ENCODE data around the gene FLOT1. TPM values are rescaled to one million over a fixed set of nuclear protein-coding genes. Genes with fewer than 3 reads are reported as not detected.

Gene FLOT1
- total and polyA plus RNA-seq, 9 of the 15 experiments (the other 6 are each of a cell fraction or from before 2014, with no cell fraction given): 11.7 to 149 (median 118) TPM

DNA sequence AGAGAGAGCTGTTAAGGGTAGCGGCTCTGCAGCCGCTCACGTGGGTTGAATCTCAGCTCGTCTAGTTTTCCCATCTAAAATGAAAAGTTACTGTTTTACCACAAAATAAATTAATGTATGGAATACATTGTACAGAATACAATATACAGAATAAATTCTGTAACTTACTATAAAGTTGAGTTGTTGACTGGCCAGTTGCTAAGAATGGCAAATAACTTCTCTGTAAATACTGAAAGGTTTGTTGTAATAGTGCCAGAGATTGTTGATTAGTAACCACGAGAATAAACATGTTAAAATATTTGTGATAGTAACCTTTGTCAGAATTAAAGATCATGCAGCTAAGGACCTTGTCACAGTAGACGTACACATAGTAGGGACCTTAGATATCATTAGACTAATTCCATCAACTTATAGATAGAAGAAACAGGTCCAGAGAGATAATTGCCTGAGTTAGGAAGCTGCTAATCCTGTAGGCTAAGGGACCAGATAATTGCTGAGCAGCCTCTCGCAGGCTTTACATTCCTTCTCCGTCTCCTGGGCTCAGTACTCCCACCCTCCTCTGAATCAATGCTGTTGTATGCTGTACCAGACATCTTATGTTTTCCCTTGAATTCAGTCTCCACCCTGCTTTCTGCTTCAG is 51.2 kb downstream of the FLOT1 start (continued):
- TF ChIP-seq HBP1 (CRISPR knock-in tag; IDR thresholded peaks at IDR 0.05) (no peak), YBX1 (IDR thresholded peaks at IDR 0.05) (no peak), MCM2 (IDR thresholded peaks at IDR 0.05; ENCODE audit: low read depth) (no peak), ELK3 (CRISPR knock-in tag; IDR thresholded peaks at IDR 0.05) (no peak), ZNF143 (CRISPR knock-in tag; IDR thresholded peaks at IDR 0.05) (no peak), TARDBP (IDR thresholded peaks at IDR 0.05) (no peak), KLF10 (CRISPR knock-in tag; IDR thresholded peaks at IDR 0.05) (no peak), SPI1 (IDR thresholded peaks at IDR 0.05; ENCODE audit: borderline replicate concordance, low read depth, low read length) (no peak), U2AF2 (optimal IDR thresholded peaks at IDR 0.05; ENCODE audit: low read depth, low read length) (no peak), MNT (conservative IDR thresholded peaks at IDR 0.05) (no peak), ZNF609 (CRISPR knock-in tag; IDR thresholded peaks at IDR 0.05; ENCODE audit: borderline replicate concordance) (no peak), TSC22D4 (tag; IDR thresholded peaks at IDR 0.05) (no peak), ZNF232 (CRISPR knock-in tag; IDR thresholded peaks at IDR 0.05) (no peak), GATA2 (CRISPR knock-in tag; IDR thresholded peaks at IDR 0.05) (0 out of 2 replicates have a peak, but pooled peaks have one; percentile 12), ZNF707 (CRISPR knock-in tag; conservative IDR thresholded peaks at IDR 0.05) (no peak), CBX3 (IDR thresholded peaks at IDR 0.05; ENCODE audit: borderline replicate concordance in 1 of 2, low read length in 2 of 2) (0 out of 3 replicates have a peak, but pooled peaks of 1 of the 2 experiments have one; percentile 9), EP300 (IDR thresholded peaks at IDR 0.05; ENCODE audit: low read length) (0 out of 2 replicates have a peak, but pooled peaks have one; percentile 21)
- TF ChIP-seq, protein P1, sequence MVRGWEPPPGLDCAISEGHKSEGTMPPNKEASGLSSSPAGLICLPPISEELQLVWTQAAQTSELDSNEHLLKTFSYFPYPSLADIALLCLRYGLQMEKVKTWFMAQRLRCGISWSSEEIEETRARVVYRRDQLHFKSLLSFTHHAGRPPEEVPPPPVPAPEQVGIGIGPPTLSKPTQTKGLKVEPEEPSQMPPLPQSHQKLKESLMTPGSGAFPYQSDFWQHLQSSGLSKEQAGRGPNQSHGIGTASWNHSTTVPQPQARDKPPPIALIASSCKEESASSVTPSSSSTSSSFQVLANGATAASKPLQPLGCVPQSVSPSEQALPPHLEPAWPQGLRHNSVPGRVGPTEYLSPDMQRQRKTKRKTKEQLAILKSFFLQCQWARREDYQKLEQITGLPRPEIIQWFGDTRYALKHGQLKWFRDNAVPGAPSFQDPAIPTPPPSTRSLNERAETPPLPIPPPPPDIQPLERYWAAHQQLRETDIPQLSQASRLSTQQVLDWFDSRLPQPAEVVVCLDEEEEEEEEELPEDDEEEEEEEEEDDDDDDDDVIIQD (CRISPR knock-in tag; IDR thresholded peaks at IDR 0.05): no peak
